Measurements from ENCODE around the gene IFT122.
"Not testable (repeated sequence)": the region's sequence is repeated elsewhere in the genome, so short reads cannot be mapped to it uniquely, and the experiment has no call there.

IFT122 gene

DNA sequence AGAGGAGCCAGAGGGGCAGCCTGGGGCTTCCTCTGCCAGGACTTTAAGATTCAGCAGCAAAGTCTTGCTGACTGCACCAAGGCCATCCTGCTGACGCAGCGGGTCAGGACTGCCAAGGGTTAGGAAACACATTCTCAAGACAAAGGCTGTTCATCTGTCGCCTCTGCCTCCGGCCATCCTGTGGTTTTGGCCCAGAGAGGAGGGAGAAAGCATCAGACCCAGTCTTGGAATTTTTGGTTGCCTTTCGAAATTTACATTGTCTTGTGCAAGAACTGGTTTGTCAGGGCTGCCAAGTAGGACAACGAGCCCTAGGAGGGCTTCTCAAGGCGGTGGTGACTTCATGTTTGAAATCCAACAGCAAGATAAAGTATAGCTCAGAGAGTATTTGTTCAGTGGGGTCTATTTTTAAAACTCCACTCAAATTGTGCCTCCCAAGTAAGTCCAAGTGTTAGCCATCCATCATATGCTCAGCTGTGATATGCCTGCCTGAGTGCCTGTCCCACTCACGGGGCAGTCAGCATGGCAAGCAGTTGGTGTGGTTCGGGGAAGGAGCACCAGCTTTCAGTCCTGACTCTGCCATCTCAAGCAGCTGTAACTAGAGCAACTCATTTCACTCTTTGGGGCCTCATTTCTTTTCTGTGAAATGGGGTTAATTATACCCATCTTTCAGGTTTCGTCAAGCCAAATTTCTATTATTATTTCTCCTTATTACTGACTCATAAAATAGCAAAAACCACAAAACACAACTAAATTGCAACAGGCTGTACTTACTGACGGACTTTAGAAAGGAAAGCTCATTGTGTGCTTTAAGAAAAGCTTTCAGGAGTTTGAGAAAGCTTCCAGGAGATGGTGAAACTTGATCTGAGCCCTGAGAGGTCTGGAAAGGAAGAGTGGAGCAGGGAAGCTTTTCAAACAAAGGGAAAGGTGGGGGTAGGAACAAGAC is 46.0 kb downstream of the IFT122 start:
- no peak overlapping the region for H3K27ac ChIP-seq (replicated peaks)
- H3K4me3 ChIP-seq (replicated peaks; ENCODE audit: insufficient read depth, low read length), result no peak overlapping the region
- TF ChIP-seq REST (IDR thresholded peaks at IDR 0.05; ENCODE audit: insufficient replicate concordance, low read depth) (no peak), GABPA (IDR thresholded peaks at IDR 0.05; ENCODE audit: low read depth) (no peak), POLR2AphosphoS5 (IDR thresholded peaks at IDR 0.05; ENCODE audit: low read depth) (no peak)
- TF ChIP-seq, protein P1, sequence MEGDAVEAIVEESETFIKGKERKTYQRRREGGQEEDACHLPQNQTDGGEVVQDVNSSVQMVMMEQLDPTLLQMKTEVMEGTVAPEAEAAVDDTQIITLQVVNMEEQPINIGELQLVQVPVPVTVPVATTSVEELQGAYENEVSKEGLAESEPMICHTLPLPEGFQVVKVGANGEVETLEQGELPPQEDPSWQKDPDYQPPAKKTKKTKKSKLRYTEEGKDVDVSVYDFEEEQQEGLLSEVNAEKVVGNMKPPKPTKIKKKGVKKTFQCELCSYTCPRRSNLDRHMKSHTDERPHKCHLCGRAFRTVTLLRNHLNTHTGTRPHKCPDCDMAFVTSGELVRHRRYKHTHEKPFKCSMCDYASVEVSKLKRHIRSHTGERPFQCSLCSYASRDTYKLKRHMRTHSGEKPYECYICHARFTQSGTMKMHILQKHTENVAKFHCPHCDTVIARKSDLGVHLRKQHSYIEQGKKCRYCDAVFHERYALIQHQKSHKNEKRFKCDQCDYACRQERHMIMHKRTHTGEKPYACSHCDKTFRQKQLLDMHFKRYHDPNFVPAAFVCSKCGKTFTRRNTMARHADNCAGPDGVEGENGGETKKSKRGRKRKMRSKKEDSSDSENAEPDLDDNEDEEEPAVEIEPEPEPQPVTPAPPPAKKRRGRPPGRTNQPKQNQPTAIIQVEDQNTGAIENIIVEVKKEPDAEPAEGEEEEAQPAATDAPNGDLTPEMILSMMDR (IDR thresholded peaks at IDR 0.05; ENCODE audit: insufficient read depth, low read length), result no peak
- no peaks in the 10 kb centered on the region for H3K27me3 ChIP-seq (ENCODE audit: insufficient read depth, poor library complexity, severe bottlenecking)
- DNase-seq (ENCODE audit: low read depth in 1 of 2, low spot score in 1 of 2), result no peak

GRCh38 chr3:129486664-129487035 is 46.6 kb downstream of the IFT122 start:
- no peak overlapping the region for H3K4me3 ChIP-seq (replicated peaks; ENCODE audit: insufficient read depth, low read length)
- TF ChIP-seq, protein P1 (IDR thresholded peaks at IDR 0.05; ENCODE audit: insufficient read depth, low read length), result no peak
- H3K27me3 ChIP-seq (ENCODE audit: insufficient read depth, poor library complexity, severe bottlenecking), result no peaks in the 10 kb centered on the region
- H3K27ac ChIP-seq (replicated peaks), result no peak overlapping the region
- DNase-seq (ENCODE audit: low read depth in 1 of 2, low spot score in 1 of 2), result no peak

- no peak overlapping the region for H3K27ac ChIP-seq (replicated peaks)
- DNase-seq (ENCODE audit: low read depth in 1 of 2, low spot score in 1 of 2), result no peak
- H3K4me3 ChIP-seq (replicated peaks; ENCODE audit: insufficient read depth, low read length), result no peak overlapping the region
- TF ChIP-seq SPI1 (IDR thresholded peaks at IDR 0.05; ENCODE audit: borderline replicate concordance, low read depth) (no peak), POLR2AphosphoS5 (IDR thresholded peaks at IDR 0.05; ENCODE audit: low read depth) (no peak), REST (IDR thresholded peaks at IDR 0.05; ENCODE audit: insufficient replicate concordance, low read depth) (no peak)
- TF ChIP-seq, protein P1 (IDR thresholded peaks at IDR 0.05; ENCODE audit: insufficient read depth, low read length), result no peak
- no peaks in the 10 kb centered on the region for H3K27me3 ChIP-seq (ENCODE audit: insufficient read depth, poor library complexity, severe bottlenecking)
Measured at GRCh38 chr3:129487183-129487867, 47.3 kb downstream of the IFT122 start.

DNA sequence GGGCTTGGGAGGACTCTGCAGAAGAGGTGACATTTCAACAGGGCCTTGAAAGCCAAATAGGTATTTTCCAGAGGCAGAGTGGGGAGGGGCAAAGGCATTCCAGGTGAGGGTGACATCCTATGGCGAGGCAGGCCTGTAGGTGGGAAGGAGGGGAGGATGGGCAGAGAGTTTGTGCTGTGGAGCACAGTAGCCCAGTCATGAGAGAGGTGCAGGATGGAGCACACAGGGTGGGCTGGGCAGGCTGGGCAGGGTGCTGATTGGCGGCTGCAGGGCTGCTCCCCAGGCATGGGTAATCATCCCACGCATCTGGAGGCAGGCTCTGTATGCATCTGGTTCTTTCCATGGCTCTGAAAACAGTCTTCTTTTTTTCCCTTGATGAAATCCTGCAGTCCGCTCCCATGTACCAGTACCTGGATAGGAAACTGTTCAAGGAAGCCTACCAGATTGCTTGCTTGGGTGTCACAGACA is 47.9 kb downstream of the IFT122 start:
- not testable (repeated sequence) for H3K27me3 ChIP-seq (ENCODE audit: insufficient read depth, poor library complexity, severe bottlenecking); DNase-seq (ENCODE audit: low read depth in 1 of 2, low spot score in 1 of 2); H3K27ac ChIP-seq (replicated peaks); H3K4me3 ChIP-seq (replicated peaks; ENCODE audit: insufficient read depth, low read length)

DNA sequence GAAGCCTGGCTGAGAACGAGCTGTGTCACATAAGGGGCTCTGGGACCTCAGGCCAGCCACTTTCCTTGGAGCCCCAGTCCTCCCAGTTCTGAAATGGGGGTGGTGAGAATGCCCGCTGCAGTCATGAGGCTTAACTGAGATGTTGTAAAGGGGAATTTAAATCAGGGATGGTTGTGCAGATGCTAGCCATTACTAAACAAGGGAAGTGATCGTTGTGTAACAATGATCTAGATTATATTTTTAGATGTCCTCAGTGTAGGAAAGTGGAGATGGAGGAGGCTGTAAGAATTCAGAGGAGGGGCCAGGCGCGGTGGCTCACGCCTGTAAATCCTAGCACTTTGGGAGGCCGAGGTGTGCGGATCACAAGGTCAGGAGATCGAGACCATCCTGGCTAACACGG is 49.2 kb downstream of the IFT122 start:
- not testable (repeated sequence) for DNase-seq (ENCODE audit: low read depth in 1 of 2, low spot score in 1 of 2); H3K27me3 ChIP-seq (ENCODE audit: insufficient read depth, poor library complexity, severe bottlenecking)

More for the DNA sequence above, 49.2 kb downstream of the IFT122 start:
- not testable (repeated sequence) for H3K4me3 ChIP-seq (replicated peaks; ENCODE audit: insufficient read depth, low read length); H3K27ac ChIP-seq (replicated peaks)
